ENCODE results near the gene B9D1. TPM values are rescaled to one million over a fixed set of nuclear protein-coding genes. Genes with fewer than 3 reads are reported as not detected.

The B9D1 gene
- polyA plus RNA-seq, 1 donor from 2014 or later: 5.0 TPM

DNA sequence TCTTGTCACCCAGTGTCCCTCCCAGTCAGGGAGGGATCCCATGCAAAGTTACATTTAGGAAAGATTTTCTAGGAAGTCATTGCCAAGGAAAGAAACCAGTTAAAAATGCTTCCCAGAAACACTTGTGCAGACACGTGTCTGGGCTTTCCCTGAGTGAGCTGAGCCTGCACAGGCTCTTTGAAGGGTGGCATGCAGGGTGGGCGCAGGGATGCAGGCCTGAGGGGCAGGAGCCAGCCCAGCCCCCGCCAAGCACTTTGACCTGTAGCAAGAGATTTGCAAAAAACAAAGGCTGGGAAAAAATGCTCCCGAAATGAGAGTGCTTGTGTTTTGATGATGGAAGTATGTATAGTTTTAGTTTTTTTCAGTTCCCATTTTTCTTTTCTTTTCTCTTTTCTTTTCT lies 52.4 kb downstream of the B9D1 start:
- peaks cover 1% of the 10 kb centered on the region for H3K27me3 Mint-ChIP-seq
- H3K4me1 Mint-ChIP-seq: peaks cover 23 to 30% (median 25%) of the 10 kb centered on the region in 3 donors
- H3K27ac Mint-ChIP-seq: no peak overlapping the region
- H3K9me3 Mint-ChIP-seq: no peaks in the 10 kb centered on the region
- peaks cover 10% of the 10 kb centered on the region for H3K36me3 Mint-ChIP-seq
- H3K4me3 Mint-ChIP-seq: no peak overlapping the region

DNA sequence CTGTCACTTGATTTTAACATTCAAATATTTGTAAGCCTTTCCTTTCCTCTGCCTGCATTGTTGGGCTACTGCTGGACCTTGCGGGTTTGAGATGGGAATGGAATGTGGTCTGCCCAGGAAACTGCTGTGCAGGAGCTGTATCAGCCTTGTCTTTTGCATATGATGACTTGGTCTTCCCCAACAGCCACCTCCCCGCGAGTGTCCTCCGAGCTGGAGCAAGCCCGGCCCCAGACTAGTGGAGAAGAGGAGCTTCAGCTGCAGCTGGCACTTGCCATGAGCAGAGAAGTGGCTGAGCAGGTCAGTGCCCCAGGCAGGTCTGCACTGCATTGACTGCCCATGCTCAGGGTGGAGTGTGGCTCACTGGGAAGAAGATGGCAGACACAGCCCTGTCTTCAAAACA lies 52.8 kb downstream of the B9D1 start:
- no peak overlapping the region for H3K27ac Mint-ChIP-seq
- peaks cover 1% of the 10 kb centered on the region for H3K27me3 Mint-ChIP-seq
- peaks cover 25 to 32% (median 28%) of the 10 kb centered on the region in 3 donors for H3K4me1 Mint-ChIP-seq
- no peak overlapping the region for H3K4me3 Mint-ChIP-seq
- H3K9me3 Mint-ChIP-seq: no peaks in the 10 kb centered on the region
- peaks cover 10% of the 10 kb centered on the region for H3K36me3 Mint-ChIP-seq

DNA sequence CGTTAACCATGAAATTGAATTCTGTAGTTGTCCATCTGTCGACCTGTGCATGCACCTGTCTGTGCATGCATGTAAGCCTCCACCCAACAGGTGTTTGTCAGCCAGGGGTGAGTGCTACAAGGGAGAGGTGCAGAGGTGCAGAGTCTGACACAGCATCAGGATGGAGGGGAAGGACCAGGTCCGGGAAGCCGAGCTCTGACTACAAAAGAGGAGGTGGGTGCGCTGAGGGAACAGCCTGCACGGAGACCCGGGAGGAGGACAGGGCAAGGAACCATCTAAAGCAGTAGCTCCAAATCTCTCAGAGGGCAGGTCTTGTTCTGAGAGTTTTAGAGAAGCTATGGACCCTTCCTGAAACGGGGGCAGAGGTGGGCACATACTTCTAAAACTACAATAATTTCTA lies 54.1 kb downstream of the B9D1 start:
- Mint-ChIP-seq H3K4me1 (peaks cover 32 to 42% (median 37%) of the 10 kb centered on the region in 3 donors), H3K9me3 (no peaks in the 10 kb centered on the region), H3K27me3 (peaks cover 1% of the 10 kb centered on the region), H3K36me3 (peaks cover 7% of the 10 kb centered on the region), H3K4me3 (peak overlapping the region in 1 of 4 donors; percentile 60), H3K27ac (peak overlapping the region in 2 of 3 donors; percentile 43 to 85)

DNA sequence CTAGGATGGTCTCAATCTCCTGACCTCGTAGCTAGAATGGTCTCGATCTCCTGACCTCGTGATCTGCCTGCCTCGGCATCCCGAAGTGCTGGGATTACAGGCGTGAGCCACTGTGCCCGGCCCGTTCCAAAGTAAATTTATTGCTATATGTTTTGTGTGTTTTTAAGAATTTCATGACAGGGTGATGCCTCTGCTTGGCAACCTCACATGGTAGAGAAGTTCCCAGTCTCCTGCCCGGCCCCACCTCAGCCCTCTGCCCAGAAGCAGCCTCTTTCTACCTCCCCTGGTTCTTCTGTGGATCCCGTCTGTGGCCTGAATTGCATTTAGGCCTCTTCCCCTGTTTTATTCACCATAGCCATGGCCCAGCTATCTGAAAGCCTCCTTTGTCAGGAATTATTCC lies 55.0 kb downstream of the B9D1 start:
- Mint-ChIP-seq H3K27me3 (peaks cover 1% of the 10 kb centered on the region), H3K9me3 (no peaks in the 10 kb centered on the region), H3K4me3 (no peak overlapping the region), H3K36me3 (peaks cover 4% of the 10 kb centered on the region), H3K27ac (peak overlapping the region in 1 of 3 donors; percentile 85), H3K4me1 (peaks cover 40 to 51% (median 45%) of the 10 kb centered on the region in 3 donors)

DNA sequence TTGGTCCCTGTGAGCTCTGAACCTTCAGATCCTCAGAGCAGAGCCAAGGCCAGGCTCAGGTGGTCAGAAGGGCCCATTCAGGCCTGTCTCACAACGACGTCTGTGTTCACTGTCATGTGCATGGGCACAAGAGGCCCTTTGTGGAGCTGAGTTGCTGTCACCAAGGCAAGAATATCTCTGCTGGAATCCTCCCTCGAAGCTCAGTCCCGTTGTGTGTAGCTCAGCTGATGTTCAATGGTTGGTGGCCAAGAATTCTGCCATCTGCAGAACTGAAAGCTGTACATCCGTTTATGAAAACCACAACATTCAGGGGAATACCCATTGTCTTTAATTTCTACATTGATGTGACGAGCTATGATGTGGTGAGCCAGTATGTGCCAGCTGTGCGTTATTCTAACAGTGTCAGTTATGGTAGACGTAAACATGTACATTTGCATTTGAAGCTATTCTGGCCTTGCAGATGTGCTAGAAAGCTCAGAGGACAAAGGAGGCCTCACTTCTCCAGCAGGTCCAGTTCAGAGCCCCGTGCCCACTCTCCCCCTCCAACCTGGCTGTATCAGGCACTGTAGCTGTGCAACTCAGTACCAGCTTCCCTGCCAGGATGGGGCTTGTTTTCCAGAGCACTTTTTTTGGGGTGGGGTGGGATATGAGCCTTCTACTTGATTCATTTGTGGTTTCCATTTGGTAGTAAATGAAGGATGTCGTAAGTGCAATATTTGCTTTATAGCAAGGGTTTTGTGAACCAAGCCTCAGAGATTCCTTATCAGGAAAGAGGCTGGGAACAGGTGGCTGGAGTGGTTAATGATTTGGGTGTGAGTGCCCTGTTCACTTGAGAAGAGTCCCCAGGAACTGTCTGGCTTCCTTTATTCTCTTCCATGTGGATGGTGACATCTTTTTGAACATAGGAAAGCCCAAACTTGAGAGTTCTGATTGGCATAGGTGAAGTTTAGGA lies 56.1 kb downstream of the B9D1 start:
- Mint-ChIP-seq H3K36me3 (peaks cover under 1% of the 10 kb centered on the region), H3K4me3 (peak overlapping the region; percentile 0 to 81 (median 60)), H3K27ac (peak overlapping the region; percentile 13 to 98 (median 89)), H3K4me1 (peaks cover 41 to 53% (median 46%) of the 10 kb centered on the region in 3 donors), H3K9me3 (no peaks in the 10 kb centered on the region), H3K27me3 (peaks cover 1% of the 10 kb centered on the region)

DNA sequence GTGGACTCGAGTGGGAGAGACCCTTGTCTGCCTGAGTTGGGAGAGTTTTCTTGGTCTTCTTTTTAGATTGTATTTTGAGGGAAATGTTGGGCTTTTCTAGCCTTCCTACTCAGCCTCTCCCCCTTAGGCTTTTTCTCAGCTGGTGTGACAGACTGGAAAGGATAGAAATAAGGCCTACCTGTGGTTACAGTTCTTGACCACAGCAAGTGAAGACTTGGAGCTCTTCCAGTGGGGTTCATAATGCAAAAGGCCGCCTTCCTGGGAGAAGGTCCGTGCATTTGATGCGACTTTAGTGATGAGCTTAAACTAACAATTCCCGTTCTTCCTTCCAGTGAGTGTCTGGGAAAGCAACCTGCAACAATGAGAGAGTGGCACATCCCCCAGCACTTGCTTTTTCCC lies 56.8 kb downstream of the B9D1 start:
- Mint-ChIP-seq H3K27me3 (peaks cover 1% of the 10 kb centered on the region), H3K36me3 (no peaks in the 10 kb centered on the region), H3K9me3 (no peaks in the 10 kb centered on the region), H3K4me1 (peaks cover 41 to 55% (median 46%) of the 10 kb centered on the region in 3 donors), H3K27ac (peak overlapping the region; percentile 74 to 98 (median 89)), H3K4me3 (peak overlapping the region in 3 of 4 donors; percentile 0 to 81 (median 76))

DNA sequence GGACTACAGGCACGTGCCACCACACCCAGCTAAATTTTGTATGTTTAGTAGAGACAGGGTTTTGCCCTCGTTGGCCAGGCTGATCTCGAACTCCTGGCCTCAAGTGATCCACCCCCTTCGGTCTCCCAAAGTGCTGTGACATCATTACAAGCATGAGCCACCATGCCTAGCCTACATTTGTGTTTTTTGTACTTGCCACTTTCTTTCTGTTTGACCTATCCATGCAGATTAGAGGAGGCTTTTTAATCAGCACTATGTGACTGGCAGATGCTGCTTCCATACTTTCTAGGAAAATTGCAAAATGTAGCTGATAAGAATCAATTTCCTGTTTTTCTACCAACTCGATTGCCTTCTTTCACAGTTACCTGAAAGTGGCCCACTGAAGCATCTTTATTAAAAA lies 57.3 kb downstream of the B9D1 start:
- H3K27ac Mint-ChIP-seq: peak overlapping the region; percentile 74 to 98 (median 89)
- H3K27me3 Mint-ChIP-seq: peaks cover 1% of the 10 kb centered on the region
- H3K9me3 Mint-ChIP-seq: no peaks in the 10 kb centered on the region
- H3K36me3 Mint-ChIP-seq: no peaks in the 10 kb centered on the region
- peaks cover 41 to 55% (median 46%) of the 10 kb centered on the region in 3 donors for H3K4me1 Mint-ChIP-seq
- peak overlapping the region in 3 of 4 donors; percentile 11 to 57 (median 21) for H3K4me3 Mint-ChIP-seq

DNA sequence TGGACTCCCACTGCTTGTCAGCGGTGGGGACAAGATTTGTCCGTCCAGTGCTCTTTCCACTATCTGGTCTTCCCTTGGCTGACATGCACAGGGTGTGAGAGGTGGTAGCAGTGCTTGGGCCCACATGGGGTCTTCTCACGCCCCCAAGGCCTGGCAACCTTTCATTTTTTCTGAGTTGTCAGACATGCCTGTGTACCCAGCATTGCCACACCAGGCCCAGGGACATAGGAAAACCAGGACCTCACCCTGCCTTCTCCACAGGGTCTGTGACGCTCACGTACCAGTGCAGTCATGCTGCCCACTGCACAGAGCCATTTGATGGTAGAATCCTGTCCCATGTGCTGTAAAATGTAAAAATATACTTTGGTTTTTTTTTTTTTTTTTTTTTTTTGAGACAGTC lies 57.8 kb downstream of the B9D1 start:
- Mint-ChIP-seq H3K4me3 (peak overlapping the region in 2 of 4 donors; percentile 11 to 85), H3K27me3 (peaks cover 1% of the 10 kb centered on the region), H3K9me3 (no peaks in the 10 kb centered on the region), H3K4me1 (peaks cover 41 to 55% (median 46%) of the 10 kb centered on the region in 3 donors), H3K27ac (peak overlapping the region in 2 of 3 donors; percentile 24 to 74), H3K36me3 (no peaks in the 10 kb centered on the region)

DNA sequence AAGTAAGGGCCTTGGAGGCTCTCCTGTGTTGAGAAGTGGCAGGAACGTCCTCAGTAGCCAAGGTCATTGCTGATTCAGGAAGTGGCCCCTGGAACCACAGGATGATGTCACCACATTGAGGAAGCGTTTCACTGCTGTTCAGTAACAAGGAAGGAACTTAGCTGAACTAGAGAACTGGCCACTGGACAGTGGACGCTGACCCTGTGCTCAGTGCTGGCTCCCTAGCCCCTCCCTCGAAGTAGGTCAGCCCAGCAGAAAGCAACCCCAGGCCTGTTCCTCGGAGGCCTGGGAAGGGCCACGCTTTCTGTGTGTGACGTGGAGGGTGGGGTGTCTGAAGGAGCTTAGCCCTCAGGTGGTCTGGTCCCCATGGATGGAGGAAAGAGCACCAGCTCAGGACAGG lies 58.3 kb downstream of the B9D1 start:
- Mint-ChIP-seq H3K27ac (peak overlapping the region; percentile 24 to 46 (median 40)), H3K9me3 (no peaks in the 10 kb centered on the region)

DNA sequence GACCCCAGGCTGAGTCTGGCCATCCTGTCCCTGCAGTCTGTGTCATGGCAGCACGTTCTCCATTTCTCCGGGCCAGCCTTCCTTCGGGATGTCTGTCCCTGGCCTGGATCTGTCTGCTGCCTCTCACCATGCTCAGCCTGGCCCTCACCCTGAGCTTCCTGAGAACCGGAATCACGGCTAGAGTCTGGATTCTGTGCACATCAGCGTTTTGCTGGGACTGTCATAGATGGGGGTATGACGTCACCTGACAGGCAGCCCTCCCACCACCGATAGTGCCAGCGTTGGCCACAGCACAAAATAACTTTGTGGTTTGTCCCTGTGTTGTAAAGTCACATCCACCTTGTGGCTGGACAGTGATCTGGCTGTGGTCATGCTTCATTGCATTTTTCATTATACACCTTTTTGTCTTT lies 59.2 kb downstream of the B9D1 start:
- H3K4me1 Mint-ChIP-seq: peaks cover 39 to 53% (median 46%) of the 10 kb centered on the region in 3 donors
- peak overlapping the region in 3 of 4 donors; percentile 8 to 63 (median 60) for H3K4me3 Mint-ChIP-seq
- peaks cover 1% of the 10 kb centered on the region for H3K27me3 Mint-ChIP-seq
- peak overlapping the region in 2 of 3 donors; percentile 24 to 40 for H3K27ac Mint-ChIP-seq
- H3K36me3 Mint-ChIP-seq: no peaks in the 10 kb centered on the region
- no peaks in the 10 kb centered on the region for H3K9me3 Mint-ChIP-seq

More for the DNA sequence above, 58.3 kb downstream of the B9D1 start:
- peak overlapping the region in 2 of 4 donors; percentile 56 to 85 for H3K4me3 Mint-ChIP-seq
- H3K27me3 Mint-ChIP-seq: peaks cover 1% of the 10 kb centered on the region
- H3K36me3 Mint-ChIP-seq: no peaks in the 10 kb centered on the region
- H3K4me1 Mint-ChIP-seq: peaks cover 41 to 55% (median 46%) of the 10 kb centered on the region in 3 donors

DNA sequence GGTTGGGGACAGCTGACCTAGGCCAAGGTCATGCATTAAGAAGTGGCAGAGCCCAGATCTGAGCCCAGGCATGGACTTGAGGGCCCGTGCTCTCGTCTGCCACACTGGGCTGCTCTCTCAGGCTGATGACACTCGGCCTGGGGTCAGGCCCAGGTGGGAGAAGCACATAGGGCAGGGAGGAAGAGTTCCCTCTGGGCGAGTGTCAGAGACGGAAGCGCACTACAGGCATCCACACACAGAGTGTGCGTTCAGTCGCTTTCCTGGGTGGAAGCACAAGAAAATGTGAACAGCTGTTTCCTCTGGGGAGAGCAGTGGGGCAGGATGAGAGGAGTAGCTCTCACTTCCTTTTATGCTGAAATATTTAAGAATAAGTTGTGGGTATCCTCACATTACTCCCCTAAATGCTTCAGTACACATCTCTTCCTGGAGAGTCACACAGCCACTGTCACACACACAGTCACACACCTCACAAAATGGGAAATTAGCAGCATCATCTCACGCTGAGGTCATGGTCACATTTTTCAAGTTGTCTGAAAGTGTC lies 59.7 kb downstream of the B9D1 start:
- Mint-ChIP-seq H3K4me1 (peaks cover 37 to 49% (median 44%) of the 10 kb centered on the region in 3 donors), H3K27me3 (peaks cover 1% of the 10 kb centered on the region), H3K36me3 (no peaks in the 10 kb centered on the region), H3K9me3 (no peaks in the 10 kb centered on the region), H3K27ac (peak overlapping the region in 2 of 3 donors; percentile 24 to 40), H3K4me3 (peak overlapping the region in 3 of 4 donors; percentile 8 to 67 (median 63))

DNA sequence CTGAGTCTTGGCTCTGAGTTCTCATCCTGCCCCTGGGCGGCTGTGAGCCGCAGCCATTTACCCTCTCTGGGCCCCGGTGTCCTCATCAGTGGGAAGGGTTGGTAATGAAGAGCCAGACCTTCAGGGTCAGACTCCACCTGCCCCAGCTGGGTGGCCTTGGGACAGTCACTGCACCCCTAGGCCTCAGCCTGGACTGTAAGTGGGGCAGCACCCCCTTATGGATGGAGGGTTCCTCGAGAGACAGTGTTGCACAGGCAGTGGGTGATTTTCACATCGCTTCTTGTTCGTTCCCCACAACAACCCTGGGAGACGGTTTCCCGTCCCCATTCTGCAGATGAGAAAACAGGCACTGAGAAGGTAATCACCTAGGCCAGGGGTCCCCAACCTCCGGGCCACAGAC lies 60.5 kb downstream of the B9D1 start:
- Mint-ChIP-seq H3K27me3 (peaks cover 1% of the 10 kb centered on the region), H3K4me3 (peak overlapping the region in 1 of 4 donors; percentile 56), H3K36me3 (no peaks in the 10 kb centered on the region), H3K27ac (no peak overlapping the region), H3K4me1 (peaks cover 33 to 43% (median 40%) of the 10 kb centered on the region in 3 donors), H3K9me3 (no peaks in the 10 kb centered on the region)

DNA sequence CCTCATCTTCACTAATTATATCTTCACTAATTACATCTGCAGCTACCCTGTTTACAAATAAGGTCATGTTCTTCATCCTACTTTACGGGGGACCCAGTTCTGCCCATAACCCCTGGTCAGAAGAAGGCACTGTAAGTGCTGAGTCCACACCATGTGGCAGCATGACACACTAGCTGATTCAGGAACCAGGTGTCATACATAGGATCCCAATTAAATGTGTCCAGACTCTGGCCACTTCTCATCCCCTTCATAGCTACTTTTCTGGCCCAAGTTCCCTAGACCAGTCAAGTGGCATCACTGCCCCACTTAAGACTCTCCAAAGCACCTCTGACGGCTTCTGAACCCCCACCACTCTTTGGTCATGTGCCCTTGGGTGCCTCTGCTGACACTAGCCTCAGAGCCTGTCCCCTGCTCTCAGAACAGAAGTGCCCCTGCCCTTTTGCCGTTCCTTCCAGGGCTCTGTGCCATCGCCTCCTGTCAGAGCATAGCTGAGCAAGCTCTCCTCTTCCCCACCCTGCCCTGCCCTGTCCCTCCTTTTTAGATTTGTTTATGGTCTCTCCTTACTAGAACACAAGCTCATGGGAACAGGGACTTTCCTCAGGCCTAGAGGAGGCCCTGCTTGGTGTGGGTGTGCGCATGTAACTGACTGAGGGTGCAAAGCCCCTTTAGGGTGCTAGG lies 61.1 kb downstream of the B9D1 start:
- no peaks in the 10 kb centered on the region for H3K9me3 Mint-ChIP-seq

DNA sequence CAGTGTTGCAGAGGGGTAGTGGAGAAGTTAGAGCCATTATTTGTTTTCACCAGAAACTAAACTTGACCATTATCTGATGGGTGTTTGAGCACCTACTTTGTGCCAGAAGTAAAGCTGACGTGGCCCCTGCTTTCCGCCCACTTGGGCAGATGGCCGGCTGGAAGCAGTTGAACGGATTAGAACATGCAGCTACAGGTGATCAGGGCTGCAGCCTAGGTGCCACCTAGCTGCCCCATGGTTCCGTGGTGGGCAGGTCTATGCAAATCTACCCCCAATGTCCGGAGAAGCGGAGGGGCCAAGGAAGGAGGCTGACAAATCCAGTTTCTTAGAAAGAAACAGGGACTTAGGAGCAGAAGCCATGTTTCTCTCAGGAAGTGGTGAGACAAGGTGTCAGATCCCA lies 62.7 kb downstream of the B9D1 start:
- no peaks in the 10 kb centered on the region for H3K9me3 Mint-ChIP-seq
- peaks cover 18 to 25% (median 21%) of the 10 kb centered on the region in 3 donors for H3K4me1 Mint-ChIP-seq
- H3K27ac Mint-ChIP-seq: no peak overlapping the region
- no peaks in the 10 kb centered on the region for H3K27me3 Mint-ChIP-seq
- H3K36me3 Mint-ChIP-seq: no peaks in the 10 kb centered on the region
- no peak overlapping the region for H3K4me3 Mint-ChIP-seq

More for the DNA sequence above, 61.1 kb downstream of the B9D1 start:
- no peak overlapping the region for H3K27ac Mint-ChIP-seq
- no peaks in the 10 kb centered on the region for H3K36me3 Mint-ChIP-seq
- peaks cover 27 to 38% (median 34%) of the 10 kb centered on the region in 3 donors for H3K4me1 Mint-ChIP-seq
- H3K4me3 Mint-ChIP-seq: peak overlapping the region in 1 of 4 donors; percentile 56
- H3K27me3 Mint-ChIP-seq: peaks cover 1% of the 10 kb centered on the region

All from IgD-negative memory B cell (primary cell).